ENCODE data around the gene TIE1.

The TIE1 gene

DNA sequence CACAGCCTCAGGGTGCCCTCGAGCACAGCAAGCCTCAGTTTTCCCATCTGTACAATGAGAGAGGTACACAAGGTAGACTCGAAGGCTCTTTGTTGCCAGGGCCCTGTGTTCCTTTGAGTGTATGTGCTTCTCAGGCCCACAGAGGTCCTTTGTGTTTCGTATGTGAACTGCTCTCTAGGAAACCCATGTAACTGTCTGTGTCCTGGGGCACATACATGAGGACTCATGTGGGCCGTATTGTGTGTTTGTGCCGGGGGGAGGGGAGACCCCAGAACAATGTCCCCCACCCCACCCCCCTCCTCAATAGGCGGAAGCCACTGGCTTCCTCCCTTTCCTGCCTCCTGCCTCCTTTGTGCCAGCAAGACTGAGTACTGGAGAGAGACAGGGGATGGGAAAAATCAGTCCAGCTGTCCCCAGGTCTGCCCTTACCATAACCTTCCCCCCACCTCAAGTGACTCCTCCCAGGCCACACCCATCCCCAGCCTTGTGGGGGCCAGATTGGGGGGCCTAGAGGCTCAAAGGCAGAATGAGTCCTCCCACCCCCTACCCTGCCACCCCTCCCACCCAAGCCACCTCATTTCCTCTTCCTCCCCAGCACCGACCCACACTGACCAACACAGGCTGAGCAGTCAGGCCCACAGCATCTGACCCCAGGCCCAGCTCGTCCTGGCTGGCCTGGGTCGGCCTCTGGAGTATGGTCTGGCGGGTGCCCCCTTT lies at the start of gene TIE1:
TIE1 (plus strand) TSS at position 605 of the 717 bp plus-strand sequence; CDS start at position 695, 90 bp downstream.
- no peaks in the 10 kb centered on the region for H3K36me3 Mint-ChIP-seq (ENCODE audit: low read depth)
- no peaks in the 10 kb centered on the region for H3K9me3 Mint-ChIP-seq
- peaks cover 8% of the 10 kb centered on the region for H3K4me1 Mint-ChIP-seq (ENCODE audit: low read depth)
- H3K27ac Mint-ChIP-seq: no peak within 1 kb of the TSS
- H3K27me3 Mint-ChIP-seq: peaks cover 4% of the 10 kb centered on the region
- H3K4me3 Mint-ChIP-seq: no peak within 1 kb of the TSS
- intact Hi-C loops (cut with micrococcal nuclease): no loop called here

DNA sequence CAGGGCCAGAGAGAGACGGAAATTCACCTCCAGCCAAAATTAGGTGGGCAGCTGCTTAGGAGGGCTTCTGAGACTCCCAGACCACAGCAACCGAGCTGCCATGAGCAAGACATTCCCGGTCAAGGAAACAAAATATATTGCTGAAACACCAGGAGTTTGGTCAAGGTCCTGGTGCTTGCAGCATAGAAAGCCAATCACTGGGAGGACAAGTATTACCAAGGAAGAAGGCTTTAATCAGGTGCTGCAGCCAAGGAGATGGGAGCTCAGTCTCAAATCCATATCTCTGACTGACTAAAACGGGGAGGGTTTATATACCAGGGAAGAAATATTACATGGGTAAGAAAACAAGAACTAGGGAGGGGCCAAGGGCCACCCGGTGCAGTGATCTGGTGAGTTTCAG lies 49.8 kb upstream of the TIE1 start:
- Mint-ChIP-seq H3K4me3 (no peak overlapping the region), H3K27me3 (peaks cover 4% of the 10 kb centered on the region), H3K9me3 (peaks cover 9% of the 10 kb centered on the region), H3K4me1 (ENCODE audit: low read depth) (no peaks in the 10 kb centered on the region), H3K27ac (no peak overlapping the region), H3K36me3 (ENCODE audit: low read depth) (no peaks in the 10 kb centered on the region)
- intact Hi-C loops (cut with micrococcal nuclease): no loop called here

DNA sequence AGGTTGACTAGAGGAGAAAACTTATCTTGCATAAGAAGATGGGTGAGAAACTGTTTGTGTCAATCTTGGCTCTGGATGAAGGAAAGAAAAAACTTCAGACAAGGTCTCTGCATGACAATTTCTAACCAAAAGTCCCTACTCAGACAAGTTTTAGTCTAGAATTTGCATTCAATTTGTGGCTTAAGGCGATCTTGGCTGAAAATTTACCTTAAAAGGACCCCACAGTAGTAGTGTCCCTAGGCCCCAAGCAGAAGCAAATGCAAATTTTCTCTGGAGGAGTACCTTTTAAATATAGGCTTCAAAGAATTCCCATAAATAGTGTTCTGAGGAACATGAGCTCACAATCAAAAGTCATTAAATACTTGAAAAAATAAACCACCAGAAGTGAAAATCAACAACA lies 48.6 kb upstream of the TIE1 start:
- Mint-ChIP-seq H3K9me3 (peaks cover 9% of the 10 kb centered on the region), H3K27ac (no peak overlapping the region), H3K27me3 (peaks cover 4% of the 10 kb centered on the region), H3K36me3 (ENCODE audit: low read depth) (no peaks in the 10 kb centered on the region), H3K4me1 (ENCODE audit: low read depth) (no peaks in the 10 kb centered on the region), H3K4me3 (no peak overlapping the region)
- intact Hi-C loops (cut with micrococcal nuclease): no loop called here

DNA sequence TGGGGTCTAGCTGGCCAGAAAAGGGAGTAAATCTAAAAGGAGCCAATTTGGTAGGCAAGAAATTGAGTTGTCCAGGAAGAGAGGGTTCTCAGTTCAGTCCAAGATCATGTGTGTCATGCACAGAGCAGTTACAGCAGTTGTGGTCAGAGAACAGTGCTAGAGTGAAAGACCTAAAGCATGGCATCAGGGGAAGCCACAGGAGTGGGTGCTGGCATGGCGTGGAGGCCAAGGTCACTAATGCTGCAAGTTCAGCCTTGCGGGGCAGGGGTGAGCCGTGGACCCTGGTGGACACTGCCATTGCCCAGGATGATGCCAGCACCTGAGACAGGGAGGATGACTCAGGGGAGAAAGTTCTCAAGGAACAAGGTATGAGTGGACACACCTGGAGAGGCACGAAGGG lies 47.6 kb upstream of the TIE1 start:
- intact Hi-C loops (cut with micrococcal nuclease): no loop called here
- no peak overlapping the region for H3K27ac Mint-ChIP-seq
- H3K4me1 Mint-ChIP-seq (ENCODE audit: low read depth): no peaks in the 10 kb centered on the region
- H3K36me3 Mint-ChIP-seq (ENCODE audit: low read depth): no peaks in the 10 kb centered on the region
- peaks cover 4% of the 10 kb centered on the region for H3K27me3 Mint-ChIP-seq
- H3K4me3 Mint-ChIP-seq: no peak overlapping the region
- H3K9me3 Mint-ChIP-seq: peaks cover 14% of the 10 kb centered on the region

DNA sequence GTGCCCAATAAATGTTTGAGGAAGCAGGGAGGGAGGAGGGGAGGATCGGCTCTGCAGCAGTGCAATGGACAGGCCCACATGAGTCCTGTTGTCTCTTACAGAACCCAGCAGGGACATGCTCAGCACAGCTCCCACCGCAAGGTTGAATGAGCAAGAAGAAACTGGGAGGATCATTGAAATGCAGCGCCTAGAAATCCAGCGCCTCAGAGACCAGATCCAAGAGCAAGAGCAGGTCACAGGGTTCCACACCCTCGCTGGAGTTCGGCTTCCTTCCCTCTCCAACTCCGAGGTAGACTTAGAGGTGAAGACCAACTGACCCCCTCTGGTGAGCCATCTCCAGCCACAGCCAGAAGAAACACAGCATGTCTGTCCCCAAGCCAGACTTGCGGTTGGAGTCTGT lies 46.9 kb upstream of the TIE1 start:
- intact Hi-C loops (cut with micrococcal nuclease): no loop called here
- H3K4me1 Mint-ChIP-seq (ENCODE audit: low read depth): no peaks in the 10 kb centered on the region
- no peak overlapping the region for H3K27ac Mint-ChIP-seq

DNA sequence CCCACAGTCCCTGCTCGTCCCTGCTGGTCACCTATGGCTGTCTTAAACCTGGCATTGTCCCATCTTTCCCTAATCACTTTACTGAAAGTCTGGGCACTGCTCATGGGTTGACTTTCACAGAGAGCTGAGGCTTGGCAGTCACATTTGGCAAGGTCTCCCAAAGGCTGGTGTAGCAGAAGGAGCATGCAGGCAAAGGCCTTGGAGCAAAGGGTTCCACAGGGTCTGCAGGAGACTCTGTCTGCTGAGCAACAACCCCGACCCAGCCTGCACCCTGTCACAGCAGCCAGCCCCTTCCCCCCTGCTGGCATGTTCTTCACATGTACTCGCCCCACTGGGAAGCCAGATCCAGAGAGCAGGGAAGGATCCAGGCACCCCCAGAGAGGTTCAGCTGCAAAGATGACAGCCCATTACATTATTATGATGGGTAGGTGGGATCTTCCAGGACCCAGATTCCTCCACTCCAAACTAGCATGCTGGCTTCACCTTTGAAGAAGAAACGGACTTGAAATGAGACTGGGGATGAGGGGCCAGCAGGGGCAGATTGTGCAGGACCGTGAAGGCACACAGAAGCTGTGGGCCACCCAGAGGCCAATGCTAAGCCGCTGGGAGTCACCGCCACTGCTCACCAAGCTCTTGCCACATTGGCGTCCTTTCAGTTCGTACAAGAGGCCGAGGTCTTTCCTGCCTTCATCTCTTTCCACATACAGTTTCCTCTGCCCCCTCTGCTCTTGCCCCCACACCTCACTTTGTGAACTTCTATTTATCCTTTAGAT lies 45.2 kb upstream of the TIE1 start:
- intact Hi-C loops (cut with micrococcal nuclease): no loop called here
- Mint-ChIP-seq H3K27ac (no peak overlapping the region), H3K4me1 (ENCODE audit: low read depth) (no peaks in the 10 kb centered on the region), H3K36me3 (ENCODE audit: low read depth) (no peaks in the 10 kb centered on the region), H3K27me3 (peaks cover 4% of the 10 kb centered on the region), H3K9me3 (peaks cover 17% of the 10 kb centered on the region), H3K4me3 (no peak overlapping the region)

More for the DNA sequence above, 46.9 kb upstream of the TIE1 start:
- Mint-ChIP-seq H3K4me3 (no peak overlapping the region), H3K27me3 (peaks cover 4% of the 10 kb centered on the region), H3K9me3 (peaks cover 19% of the 10 kb centered on the region), H3K36me3 (ENCODE audit: low read depth) (no peaks in the 10 kb centered on the region)

DNA sequence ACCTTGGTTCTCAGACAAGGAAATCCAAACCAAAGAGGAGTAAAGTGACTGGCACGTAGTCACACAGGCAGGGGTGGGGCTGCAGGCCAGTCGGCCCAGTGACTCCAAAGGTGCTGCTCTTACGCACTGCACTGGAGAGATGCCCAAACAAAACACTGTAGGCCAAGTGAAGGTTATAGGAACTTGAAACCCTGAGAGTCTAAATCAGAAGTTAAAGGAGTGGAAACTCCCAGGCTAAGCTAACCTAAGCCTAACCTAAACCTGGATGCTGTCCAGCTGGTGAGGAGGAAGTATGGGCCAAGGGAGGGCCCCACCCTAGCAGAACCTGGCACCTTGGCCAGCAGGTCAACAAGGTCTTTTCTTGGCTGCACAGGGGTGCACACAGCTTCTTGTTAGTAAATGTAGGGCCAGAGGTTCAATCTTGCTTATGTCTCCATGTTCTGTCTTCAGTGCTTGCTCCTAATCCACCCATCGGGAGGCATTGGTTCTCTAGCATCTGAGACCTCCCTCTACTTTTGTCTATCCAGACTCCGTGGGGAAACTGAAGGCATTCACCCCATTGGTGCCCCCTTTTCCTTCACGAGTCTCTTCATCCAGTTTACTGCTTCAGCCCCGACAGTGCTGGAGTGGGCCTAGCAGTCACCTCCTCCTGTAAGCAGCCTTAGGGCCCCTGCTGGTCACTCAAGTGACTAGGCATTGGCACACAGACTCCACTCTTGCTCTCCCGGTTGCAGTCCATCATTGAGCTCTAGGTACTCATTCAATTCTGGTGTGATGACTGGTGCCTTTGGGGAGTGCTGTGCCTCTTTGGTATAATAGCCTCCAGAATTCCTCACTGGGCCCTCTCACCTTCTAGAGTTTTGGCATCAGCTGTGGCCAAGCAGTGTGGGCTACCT lies 43.9 kb upstream of the TIE1 start:
- H3K4me1 Mint-ChIP-seq (ENCODE audit: low read depth): no peaks in the 10 kb centered on the region
- H3K36me3 Mint-ChIP-seq (ENCODE audit: low read depth): no peaks in the 10 kb centered on the region
- no peak overlapping the region for H3K27ac Mint-ChIP-seq
- peaks cover 10% of the 10 kb centered on the region for H3K9me3 Mint-ChIP-seq
- H3K4me3 Mint-ChIP-seq: no peak overlapping the region
- H3K27me3 Mint-ChIP-seq: peaks cover 1% of the 10 kb centered on the region
- intact Hi-C loops (cut with micrococcal nuclease): no loop called here

DNA sequence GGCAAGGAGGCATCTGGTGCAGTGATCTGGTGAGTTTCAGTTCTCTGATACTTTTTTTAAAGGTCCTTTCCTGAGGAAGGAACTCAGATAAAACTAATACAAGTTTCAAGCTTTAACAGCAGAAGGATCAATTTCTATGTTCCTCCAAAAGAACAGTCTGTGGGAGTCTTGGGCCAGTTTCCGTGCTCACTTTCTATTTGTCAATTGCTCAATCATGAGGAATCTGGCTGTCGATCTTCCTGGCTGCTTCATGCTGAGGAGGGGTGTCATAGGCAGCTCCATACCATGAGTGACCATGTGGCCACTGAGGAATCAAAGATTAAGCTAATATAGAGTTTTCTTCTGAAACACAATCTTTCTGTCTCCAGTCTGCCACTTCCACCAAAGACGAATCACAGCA lies 42.4 kb upstream of the TIE1 start:
- peaks cover 1% of the 10 kb centered on the region for H3K27me3 Mint-ChIP-seq
- no peaks in the 10 kb centered on the region for H3K4me1 Mint-ChIP-seq (ENCODE audit: low read depth)
- no peak overlapping the region for H3K27ac Mint-ChIP-seq
- no peak overlapping the region for H3K4me3 Mint-ChIP-seq
- H3K36me3 Mint-ChIP-seq (ENCODE audit: low read depth): no peaks in the 10 kb centered on the region
- peaks cover 23% of the 10 kb centered on the region for H3K9me3 Mint-ChIP-seq
- intact Hi-C loops (cut with micrococcal nuclease): no loop called here

DNA sequence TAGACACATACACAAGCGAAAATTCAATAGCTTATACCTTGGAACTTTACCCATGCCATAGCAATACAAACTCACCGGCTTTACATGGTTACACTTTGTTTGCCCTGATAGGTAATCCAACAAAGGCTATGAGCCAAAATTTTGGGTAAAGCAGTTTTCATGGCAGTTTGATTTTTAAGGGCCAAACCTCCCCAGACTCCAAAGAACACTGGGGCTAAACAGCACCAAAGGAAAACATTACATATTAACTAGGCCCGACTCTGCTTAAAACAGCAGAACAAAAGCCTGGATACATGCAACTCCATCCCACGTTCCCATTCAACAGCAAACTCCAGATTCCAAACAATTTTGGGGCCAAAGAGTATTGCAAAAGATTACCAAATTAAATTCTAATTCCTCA lies 35.4 kb upstream of the TIE1 start:
- H3K4me3 Mint-ChIP-seq: no peak overlapping the region
- no peak overlapping the region for H3K27ac Mint-ChIP-seq
- peaks cover 20% of the 10 kb centered on the region for H3K9me3 Mint-ChIP-seq
- H3K4me1 Mint-ChIP-seq (ENCODE audit: low read depth): peaks cover 11% of the 10 kb centered on the region
- intact Hi-C loops (cut with micrococcal nuclease): no loop called here
- H3K27me3 Mint-ChIP-seq: peaks cover 12% of the 10 kb centered on the region
- no peaks in the 10 kb centered on the region for H3K36me3 Mint-ChIP-seq (ENCODE audit: low read depth)

DNA sequence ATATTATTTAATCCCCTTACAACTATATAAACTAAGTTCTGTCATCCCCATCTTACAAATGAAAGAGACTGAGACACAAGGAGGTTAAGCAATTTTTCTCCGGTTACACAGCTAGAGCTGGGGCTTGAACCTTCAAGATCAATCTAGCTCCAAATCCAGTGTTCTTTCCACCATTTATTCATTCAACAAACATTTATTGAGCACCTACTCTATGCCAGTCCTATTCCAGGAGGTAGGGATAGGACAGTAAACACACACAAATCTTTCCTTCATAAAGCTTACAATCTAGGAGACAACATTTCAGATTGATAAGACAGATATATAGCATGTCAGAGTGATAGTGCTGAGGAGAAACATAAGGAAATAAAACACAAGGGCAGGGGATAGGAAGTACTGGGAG lies 33.9 kb upstream of the TIE1 start:
- no peaks in the 10 kb centered on the region for H3K36me3 Mint-ChIP-seq (ENCODE audit: low read depth)
- peaks cover 25% of the 10 kb centered on the region for H3K4me1 Mint-ChIP-seq (ENCODE audit: low read depth)
- peaks cover 26% of the 10 kb centered on the region for H3K27me3 Mint-ChIP-seq
- H3K27ac Mint-ChIP-seq: no peak overlapping the region
- H3K4me3 Mint-ChIP-seq: no peak overlapping the region
- intact Hi-C loops (cut with micrococcal nuclease): no loop called here
- peaks cover 20% of the 10 kb centered on the region for H3K9me3 Mint-ChIP-seq

DNA sequence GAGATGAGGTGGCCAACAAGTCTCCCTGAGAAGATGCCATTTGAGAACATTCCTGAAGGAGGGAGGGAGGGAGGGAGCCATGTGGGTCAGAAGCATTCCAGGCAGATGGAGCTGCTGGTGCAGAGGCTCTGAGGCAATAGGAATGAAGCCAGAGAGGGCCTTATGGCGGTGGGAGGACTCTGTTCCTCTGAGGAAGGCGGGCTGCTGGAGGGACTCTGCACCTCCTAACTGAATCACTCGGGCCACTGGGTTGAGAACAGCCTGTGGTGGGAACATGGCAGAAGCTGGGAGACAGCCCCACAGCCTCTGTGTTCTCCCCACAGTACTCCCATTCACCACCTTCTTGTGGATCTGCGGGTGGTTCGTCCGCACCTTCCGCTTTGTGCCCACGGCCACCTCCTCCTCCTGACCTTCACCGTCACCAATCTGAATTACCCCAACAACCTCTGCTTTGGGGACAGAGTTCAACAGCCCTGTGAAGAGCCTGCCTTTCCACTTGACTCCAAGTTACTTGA lies 33.4 kb upstream of the TIE1 start:
- peaks cover 17% of the 10 kb centered on the region for H3K9me3 Mint-ChIP-seq
- H3K36me3 Mint-ChIP-seq (ENCODE audit: low read depth): no peaks in the 10 kb centered on the region
- H3K27ac Mint-ChIP-seq: no peak overlapping the region
- H3K4me3 Mint-ChIP-seq: no peak overlapping the region
- peaks cover 28% of the 10 kb centered on the region for H3K27me3 Mint-ChIP-seq
- peaks cover 25% of the 10 kb centered on the region for H3K4me1 Mint-ChIP-seq (ENCODE audit: low read depth)
- intact Hi-C loops (cut with micrococcal nuclease): no loop called here

DNA sequence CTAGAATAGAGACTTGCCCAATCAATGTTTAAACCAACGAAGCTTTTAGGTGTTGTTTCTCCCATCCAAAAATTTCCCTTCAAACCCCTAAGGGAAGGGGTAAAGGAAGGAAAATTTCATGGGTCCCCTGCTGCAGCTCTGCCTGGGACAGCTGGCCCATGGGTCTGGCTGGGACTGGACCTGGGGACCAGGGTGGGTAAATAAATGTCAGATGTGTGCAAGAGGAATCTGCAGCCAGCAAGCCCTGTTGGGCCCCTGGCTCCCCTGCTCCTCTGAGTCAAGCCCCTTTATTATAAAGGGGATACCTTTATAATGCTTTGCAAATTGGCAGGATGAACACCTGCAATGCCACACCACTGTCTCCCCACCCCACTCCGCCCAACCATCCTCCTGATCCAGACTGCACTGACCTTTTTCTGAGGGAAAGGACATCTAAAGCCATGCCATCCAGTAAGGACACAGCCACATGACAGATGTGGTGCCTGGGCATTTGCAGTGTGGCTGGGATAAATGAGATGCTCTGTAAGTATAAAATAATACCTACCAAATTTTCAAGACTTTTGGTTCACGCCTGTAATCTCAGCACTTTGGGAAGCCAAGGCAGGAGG lies 32.9 kb upstream of the TIE1 start:
- peaks cover 25% of the 10 kb centered on the region for H3K4me1 Mint-ChIP-seq (ENCODE audit: low read depth)
- H3K9me3 Mint-ChIP-seq: peaks cover 11% of the 10 kb centered on the region
- H3K27me3 Mint-ChIP-seq: peaks cover 28% of the 10 kb centered on the region
- H3K4me3 Mint-ChIP-seq: no peak overlapping the region
- H3K36me3 Mint-ChIP-seq (ENCODE audit: low read depth): no peaks in the 10 kb centered on the region
- intact Hi-C loops (cut with micrococcal nuclease): no loop called here
- H3K27ac Mint-ChIP-seq: no peak overlapping the region

DNA sequence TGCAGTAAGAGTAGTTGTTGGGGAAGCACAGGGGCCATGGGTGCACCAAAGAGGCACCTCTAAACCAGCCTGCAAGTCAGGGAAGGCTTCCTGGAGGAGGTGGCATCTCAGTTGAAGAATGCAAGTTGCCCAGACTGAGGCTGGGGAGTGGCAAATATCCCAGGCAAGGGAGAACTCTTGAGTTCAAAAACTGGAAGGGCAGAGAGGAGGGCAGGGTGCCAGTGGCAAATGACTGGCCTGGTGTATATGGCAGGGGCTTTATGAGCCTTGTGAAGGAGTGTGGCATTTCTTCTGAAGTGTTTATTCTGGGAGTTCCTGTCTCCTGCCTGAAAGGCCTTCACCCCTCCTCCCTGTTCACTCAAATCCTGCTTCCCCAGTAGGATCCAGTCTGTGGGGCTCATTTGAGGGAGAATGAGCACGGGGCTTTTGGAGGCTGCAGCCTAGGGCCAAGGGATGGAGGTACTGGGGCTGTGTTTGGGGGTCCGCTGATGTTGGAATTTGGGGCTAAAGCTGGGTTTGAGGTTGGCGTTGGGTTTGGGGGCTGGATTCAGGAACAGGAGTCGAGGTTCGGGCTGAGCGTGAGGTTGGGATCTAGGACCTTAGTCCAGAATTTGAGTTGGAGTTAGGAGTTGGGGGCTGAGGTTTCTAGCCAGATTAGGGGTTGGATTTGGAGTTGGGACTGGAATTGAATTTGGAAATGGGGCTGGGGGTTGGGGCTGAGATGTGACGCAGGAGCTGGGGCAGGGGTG lies 31.0 kb upstream of the TIE1 start, which contains the start of gene TMEM125:
TMEM125 (plus strand) TSS at position 357 of the 749 bp plus-strand sequence. CDS start 2,740 bp downstream, outside the sequence.
- Mint-ChIP-seq H3K4me1 (ENCODE audit: low read depth) (peaks cover 32% of the 10 kb centered on the region), H3K27ac (peak within 1 kb of the TSS; percentile 30), H3K9me3 (no peaks in the 10 kb centered on the region), H3K27me3 (peaks cover 28% of the 10 kb centered on the region), H3K4me3 (peak within 1 kb of the TSS; percentile 44), H3K36me3 (ENCODE audit: low read depth) (no peaks in the 10 kb centered on the region)
- intact Hi-C loops (cut with micrococcal nuclease): no loop called here

Measured in dendritic cell treated with granulocyte-macrophage colony-stimulating factor and Interleukin-4, amounts not matched to agents 40 ng/mL and 50 ng/mL, for 4 days (primary cell).